ENCODE measurements around the gene C2orf81.

C2orf81 gene

GRCh38 chr2:74399785-74400184 is 21.6 kb downstream of the C2orf81 start:
- TF ChIP-seq EZH2phosphoT487 (IDR thresholded peaks at IDR 0.05; ENCODE audit: low read length) (no peak), CTCF (IDR thresholded peaks at IDR 0.05; ENCODE audit: low read length) (peak; percentile 63)
- Histone ChIP-seq H2AFZ (ENCODE audit: low read length) (peak overlapping the region; percentile 46), H3K4me2 (ENCODE audit: low read depth, low read length) (no peak overlapping the region), H4K20me1 (ENCODE audit: insufficient read depth, low read length) (no peaks in the 10 kb centered on the region), H3K9me2 (replicated peaks; ENCODE audit: insufficient read depth, low read length) (no peaks in the 10 kb centered on the region), H3K27me3 (replicated peaks; ENCODE audit: insufficient read depth, low read length) (no peaks in the 10 kb centered on the region), H3K79me2 (ENCODE audit: low read length) (no peaks in the 10 kb centered on the region), H3K27ac (ENCODE audit: low read length) (no peak overlapping the region), H3K4me3 (ENCODE audit: low read length) (no peak overlapping the region), H3K9me3 (replicated peaks; ENCODE audit: insufficient read depth, low read length) (no peaks in the 10 kb centered on the region), H3K9ac (ENCODE audit: low read length) (no peak overlapping the region), H3K4me1 (ENCODE audit: low read length) (no peaks in the 10 kb centered on the region), H3F3A (ENCODE audit: insufficient read depth, low read length) (no peaks in the 10 kb centered on the region), H3K36me3 (replicated peaks; ENCODE audit: insufficient read depth, low read length) (no peaks in the 10 kb centered on the region)
- DNase-seq: peak; percentile 51

- Histone ChIP-seq H3K9ac (ENCODE audit: low read length) (no peak overlapping the region), H3K79me2 (ENCODE audit: low read length) (peaks cover 4% of the 10 kb centered on the region), H4K20me1 (ENCODE audit: insufficient read depth, low read length) (no peaks in the 10 kb centered on the region), H3K27ac (ENCODE audit: low read length) (no peak overlapping the region), H3F3A (ENCODE audit: insufficient read depth, low read length) (no peaks in the 10 kb centered on the region), H3K9me2 (replicated peaks; ENCODE audit: insufficient read depth, low read length) (no peaks in the 10 kb centered on the region), H3K27me3 (replicated peaks; ENCODE audit: insufficient read depth, low read length) (no peaks in the 10 kb centered on the region), H3K36me3 (replicated peaks; ENCODE audit: insufficient read depth, low read length) (no peaks in the 10 kb centered on the region), H3K4me2 (ENCODE audit: low read depth, low read length) (no peak overlapping the region), H3K4me3 (ENCODE audit: low read length) (no peak overlapping the region), H2AFZ (ENCODE audit: low read length) (no peak overlapping the region), H3K4me1 (ENCODE audit: low read length) (no peaks in the 10 kb centered on the region), H3K9me3 (replicated peaks; ENCODE audit: insufficient read depth, low read length) (no peaks in the 10 kb centered on the region)
- TF ChIP-seq CTCF (IDR thresholded peaks at IDR 0.05; ENCODE audit: low read length) (no peak), EZH2phosphoT487 (IDR thresholded peaks at IDR 0.05; ENCODE audit: low read length) (no peak), EZH2 (optimal IDR thresholded peaks at IDR 0.05; ENCODE audit: low read depth, low read length) (no peak)
- DNase-seq: no peak
Observed at GRCh38 chr2:74396149-74396548, 25.3 kb downstream of the C2orf81 start.

GRCh38 chr2:74393525-74393924 is 27.9 kb downstream of the C2orf81 start:
- no peak for TF ChIP-seq EZH2 (optimal IDR thresholded peaks at IDR 0.05; ENCODE audit: low read depth, low read length)
- no peak for TF ChIP-seq CTCF (IDR thresholded peaks at IDR 0.05; ENCODE audit: low read length)
- TF ChIP-seq EZH2phosphoT487 (IDR thresholded peaks at IDR 0.05; ENCODE audit: low read length): no peak
- no peak overlapping the region for H3K27ac ChIP-seq (ENCODE audit: low read length)

More at GRCh38 chr2:74393525-74393924, 27.9 kb downstream of the C2orf81 start:
- Histone ChIP-seq H3K9me3 (replicated peaks; ENCODE audit: insufficient read depth, low read length) (no peaks in the 10 kb centered on the region), H3K27me3 (replicated peaks; ENCODE audit: insufficient read depth, low read length) (no peaks in the 10 kb centered on the region), H3K9ac (ENCODE audit: low read length) (no peak overlapping the region), H3K4me2 (ENCODE audit: low read depth, low read length) (no peak overlapping the region), H2AFZ (ENCODE audit: low read length) (no peak overlapping the region), H3K4me3 (ENCODE audit: low read length) (no peak overlapping the region), H3K4me1 (ENCODE audit: low read length) (peaks cover 12% of the 10 kb centered on the region), H3K9me2 (replicated peaks; ENCODE audit: insufficient read depth, low read length) (no peaks in the 10 kb centered on the region), H3K36me3 (replicated peaks; ENCODE audit: insufficient read depth, low read length) (no peaks in the 10 kb centered on the region), H3F3A (ENCODE audit: insufficient read depth, low read length) (no peaks in the 10 kb centered on the region), H3K79me2 (ENCODE audit: low read length) (peaks cover 30% of the 10 kb centered on the region), H4K20me1 (ENCODE audit: insufficient read depth, low read length) (no peaks in the 10 kb centered on the region)
- DNase-seq: no peak

Data from MM.1S (cell line).